GM21737 (cell line): ENCODE measurements around the gene PCNT.
"Not testable (repeated sequence)": the region's sequence is repeated elsewhere in the genome, so short reads cannot be mapped to it uniquely, and the experiment has no call there.

ENCODE experiments used
- ATAC-seq: cut with Tn5 transposase; IDR thresholded peaks from one replicate; pipeline ENCODE4 v1.9.1; 2021; ENCODE audit warnings: mild to moderate bottlenecking, moderate library complexity; ENCODE audit not compliant: unreplicated experiment

The PCNT gene

GRCh38 chr21:46356494-46357334 is 32.8 kb downstream of the PCNT start:
- no peak for ATAC-seq

GRCh38 chr21:46357335-46357604 is 33.3 kb downstream of the PCNT start:
- ATAC-seq, result no peak

DNA sequence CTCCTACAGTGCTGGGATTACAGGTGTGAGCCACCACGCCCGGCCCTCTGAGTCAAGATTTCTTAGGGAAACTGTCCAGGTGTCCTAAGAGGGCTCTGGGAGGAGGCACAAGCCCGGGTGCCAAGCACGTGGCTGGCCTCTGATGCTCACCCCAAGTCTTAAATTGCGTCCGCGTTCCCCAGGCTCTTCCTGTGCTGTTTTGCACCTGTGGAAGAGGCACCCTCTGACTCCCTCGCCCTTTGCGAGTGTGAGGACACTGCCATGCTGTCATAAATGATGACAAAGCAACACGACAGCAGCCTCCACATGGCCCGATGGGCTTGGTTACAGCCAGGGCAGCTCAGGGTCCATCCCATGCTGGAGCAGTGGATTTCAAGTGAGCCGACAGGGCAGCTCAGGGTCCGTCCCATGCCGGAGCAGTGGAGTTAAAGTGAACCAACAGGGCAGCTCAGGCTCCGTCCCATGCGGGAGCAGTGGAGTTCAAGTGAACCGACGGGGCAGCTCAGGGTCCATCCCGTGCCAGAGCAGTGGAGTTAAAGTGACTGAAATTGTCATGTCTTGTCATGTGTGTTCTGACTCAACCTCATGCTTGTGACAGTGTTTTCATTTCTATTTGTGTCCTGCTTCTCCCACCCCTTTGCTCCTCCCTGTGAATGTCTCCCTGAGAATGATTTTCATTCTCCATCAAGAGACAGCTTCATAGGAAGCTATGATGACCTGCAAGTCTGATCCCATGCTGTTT is 33.9 kb downstream of the PCNT start:
- ATAC-seq, result no peak

- ATAC-seq, result no peak
Observed at GRCh38 chr21:46361176-46361575, 37.2 kb downstream of the PCNT start.

GRCh38 chr21:46361935-46362334 is 38.0 kb downstream of the PCNT start:
- no peak for ATAC-seq

GRCh38 chr21:46362946-46363345 is 39.0 kb downstream of the PCNT start:
- ATAC-seq, result no peak

- no peak for ATAC-seq
Observed at GRCh38 chr21:46363698-46364097, 39.7 kb downstream of the PCNT start.

- no peak for ATAC-seq
Observed at GRCh38 chr21:46366091-46366490, 42.1 kb downstream of the PCNT start.

DNA sequence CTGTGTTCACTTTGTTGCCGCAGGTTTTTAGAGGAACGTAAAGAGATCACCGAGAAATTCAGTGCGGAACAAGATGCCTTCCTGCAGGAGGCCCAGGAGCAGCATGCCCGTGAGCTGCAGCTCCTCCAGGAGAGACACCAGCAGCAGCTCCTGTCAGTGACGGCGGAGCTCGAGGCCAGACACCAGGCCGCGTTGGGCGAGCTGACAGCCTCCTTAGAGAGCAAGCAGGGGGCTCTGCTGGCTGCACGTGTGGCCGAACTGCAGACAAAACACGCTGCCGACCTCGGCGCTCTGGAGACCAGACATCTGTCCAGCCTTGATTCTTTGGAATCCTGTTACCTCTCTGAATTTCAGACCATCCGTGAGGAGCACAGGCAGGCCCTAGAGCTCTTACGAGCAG is 42.6 kb downstream of the PCNT start:
- ATAC-seq, result no peak

- no peak for ATAC-seq
Observed at GRCh38 chr21:46366966-46367365, 43.0 kb downstream of the PCNT start.

- ATAC-seq, result no peak
Observed at GRCh38 chr21:46368533-46369285, 44.8 kb downstream of the PCNT start.

DNA sequence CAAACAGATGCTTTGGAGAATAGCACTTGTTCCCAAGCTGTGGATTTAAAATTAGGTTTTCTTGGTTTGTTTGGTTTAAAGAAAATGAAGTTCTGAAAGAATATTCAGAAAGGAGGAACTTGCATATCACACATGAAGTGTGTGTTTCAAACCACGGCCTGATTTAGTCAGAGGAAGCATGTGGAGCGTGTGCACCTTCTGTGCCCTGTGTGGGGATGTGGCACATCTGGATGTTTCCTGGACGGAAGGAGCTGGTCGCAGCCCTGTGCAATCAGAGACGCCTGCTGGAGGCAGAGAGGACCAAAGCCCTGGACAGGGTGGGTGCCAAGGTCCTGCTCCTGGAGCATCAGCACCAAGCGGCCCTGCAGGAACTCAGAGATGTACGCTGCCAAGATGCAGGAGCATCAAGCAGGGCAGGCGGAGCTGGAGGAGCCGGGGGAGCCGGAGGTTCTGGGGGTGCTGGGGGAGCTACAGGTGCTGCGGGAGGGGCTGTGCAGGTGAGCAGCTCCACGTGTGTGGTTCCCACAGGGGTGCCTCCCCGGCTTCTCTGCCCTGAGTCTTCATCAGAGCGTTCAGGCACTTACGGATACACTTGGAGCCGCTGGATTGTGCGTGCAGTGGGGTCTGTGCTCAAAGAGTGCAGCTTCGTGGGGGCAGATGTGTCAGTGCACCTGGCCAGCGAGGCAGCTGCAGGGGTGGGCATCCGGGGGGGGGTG is 45.7 kb downstream of the PCNT start:
- no peak for ATAC-seq

- no peak for ATAC-seq
Observed at GRCh38 chr21:46371204-46372013, 47.5 kb downstream of the PCNT start.

DNA sequence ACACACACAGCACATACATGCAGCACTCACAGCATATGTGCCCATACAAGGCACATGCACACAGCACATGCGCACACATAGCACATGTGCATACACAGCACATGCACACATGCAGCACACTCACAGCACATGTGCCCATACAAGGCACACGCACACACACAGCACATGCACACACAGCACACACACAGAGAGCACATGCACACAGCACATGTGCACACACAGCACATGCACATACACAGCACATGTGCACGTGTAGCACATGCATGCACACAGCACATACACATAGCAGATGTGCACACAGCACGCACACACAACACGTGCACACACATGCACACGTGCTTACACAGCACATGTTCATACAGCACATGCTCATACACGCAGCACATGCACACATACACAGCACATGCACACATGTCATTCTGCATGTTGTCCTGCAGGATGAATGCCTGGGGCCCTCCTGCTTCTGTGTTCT is 48.1 kb downstream of the PCNT start:
- no peak for ATAC-seq

DNA sequence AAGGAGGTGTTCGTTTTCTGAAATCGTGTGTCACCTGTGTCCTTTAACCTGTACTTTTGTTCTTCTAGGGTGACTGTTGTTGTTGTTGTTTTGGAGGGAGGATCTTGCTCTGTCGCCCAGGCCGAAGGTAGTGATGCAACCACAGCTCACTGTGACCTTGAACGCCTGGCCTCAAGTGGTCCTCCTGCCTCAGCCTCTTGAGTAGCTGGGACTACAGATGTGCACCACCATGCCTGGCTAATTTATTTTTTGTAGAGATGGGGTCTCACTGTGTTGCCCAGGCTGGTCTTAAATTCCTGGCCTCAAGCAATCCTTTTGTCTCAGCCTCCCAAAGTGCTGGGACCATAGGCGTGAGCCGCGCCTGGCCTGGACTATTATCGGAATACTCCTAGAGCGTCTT is 49.0 kb downstream of the PCNT start:
- ATAC-seq, result not testable (repeated sequence)

GRCh38 chr21:46374761-46375389 is 50.9 kb downstream of the PCNT start:
- no peak for ATAC-seq

GRCh38 chr21:46375560-46376230 is 51.7 kb downstream of the PCNT start:
- ATAC-seq, result no peak

- ATAC-seq, result no peak
Observed at GRCh38 chr21:46376231-46376628, 52.3 kb downstream of the PCNT start.

DNA sequence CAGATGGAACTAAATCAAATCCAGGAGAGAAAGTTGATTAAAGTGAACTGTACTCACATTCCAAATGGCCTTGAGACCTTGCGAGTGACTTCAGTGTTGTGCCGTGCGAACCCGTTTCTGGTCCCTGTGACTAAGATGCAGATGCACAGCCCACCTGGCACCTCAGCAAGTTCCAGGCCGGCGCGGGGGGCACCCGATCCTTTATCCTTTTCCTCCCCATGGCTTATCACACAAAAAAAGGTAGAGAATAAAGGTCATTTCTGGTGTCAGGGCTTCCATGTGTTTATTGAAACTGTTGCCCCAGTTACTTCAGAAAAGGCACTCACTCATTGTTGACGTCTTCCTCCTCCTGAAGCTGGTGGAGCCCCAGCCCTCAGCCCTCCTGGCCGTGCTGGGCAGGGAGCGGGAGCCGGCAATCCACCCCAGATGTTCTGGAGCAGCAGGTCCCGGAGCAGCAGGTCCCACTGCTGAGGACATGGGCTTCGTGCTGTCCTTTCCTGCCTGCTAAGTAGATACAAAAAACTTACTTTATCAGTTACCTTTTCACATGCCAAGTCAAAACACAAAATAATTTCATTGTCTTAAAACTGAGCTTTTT is 53.0 kb downstream of the PCNT start:
- no peak for ATAC-seq
